ENCODE data around the gene PPP3CA. TPM values are rescaled to one million over a fixed set of nuclear protein-coding genes. Genes with fewer than 3 reads are reported as not detected.

Gene PPP3CA
- total RNA-seq, 1 donor from 2014 or later, result 15.2 TPM

GRCh38 chr4:101086801-101087586 lies 260.3 kb downstream of the PPP3CA start:
- intact Hi-C loops (cut with DNase I), result no loop called here
- no peak for DNase-seq (ENCODE audit: low spot score)

GRCh38 chr4:101083131-101083530 lies 264.2 kb downstream of the PPP3CA start:
- intact Hi-C loops (cut with DNase I), result no loop called here
- DNase-seq (ENCODE audit: low spot score), result no peak

DNA sequence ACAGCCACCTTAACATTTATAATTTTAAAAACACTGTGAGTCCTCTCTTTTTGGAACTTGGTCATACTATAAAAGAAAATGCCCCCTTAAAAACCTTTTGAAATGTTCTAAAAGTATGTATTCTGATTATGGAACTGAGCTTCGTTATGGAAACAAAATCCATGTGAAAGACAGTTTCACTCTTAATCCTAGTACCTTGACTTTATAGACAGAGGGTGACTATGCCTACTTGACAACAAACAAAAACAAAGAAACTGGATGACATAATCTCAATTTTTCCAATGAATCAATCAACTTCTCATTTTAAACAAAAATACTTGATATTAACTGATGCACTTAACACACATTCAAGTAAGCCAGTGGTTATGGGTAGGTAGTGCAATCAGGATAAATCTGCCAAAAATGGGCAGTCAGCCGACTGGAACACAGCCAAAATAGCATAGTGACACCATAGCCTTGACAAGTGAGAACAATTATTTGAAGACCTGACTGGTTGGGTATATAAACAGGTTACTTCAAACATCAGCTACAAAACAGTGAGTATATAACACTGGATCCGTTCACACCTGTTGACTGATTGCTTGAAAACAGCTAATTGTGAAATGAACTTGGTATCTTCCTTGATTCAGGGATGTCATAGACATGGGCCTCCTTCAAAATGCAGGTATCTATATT lies 265.5 kb downstream of the PPP3CA start:
- intact Hi-C loops (cut with DNase I), result no loop called here
- DNase-seq (ENCODE audit: low spot score), result no peak

DNA sequence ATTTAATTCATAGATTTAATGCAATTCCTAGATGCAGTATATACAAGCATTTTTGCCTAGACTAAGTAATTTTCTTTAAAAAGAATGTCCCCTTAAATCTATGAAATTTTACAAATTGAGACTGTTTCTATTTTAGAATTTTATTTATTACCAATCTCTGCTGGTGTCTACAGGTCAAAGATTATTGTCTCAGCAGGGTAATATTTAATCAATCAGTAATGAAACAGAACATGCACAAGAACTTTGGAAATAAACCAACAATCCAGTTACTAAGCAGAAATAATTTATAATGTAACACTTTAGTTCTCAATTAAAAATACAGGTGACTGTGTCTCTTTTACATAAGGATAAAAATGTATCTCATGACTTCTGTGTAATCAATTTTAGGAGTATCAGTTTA lies 266.2 kb downstream of the PPP3CA start:
- DNase-seq (ENCODE audit: low spot score), result no peak
- intact Hi-C loops (cut with DNase I), result no loop called here

GRCh38 chr4:101078950-101079349 lies 268.4 kb downstream of the PPP3CA start:
- intact Hi-C loops (cut with DNase I), result no loop called here
- no peak for DNase-seq (ENCODE audit: low spot score)

- intact Hi-C loops (cut with DNase I), result no loop called here
- no peak for DNase-seq (ENCODE audit: low spot score)
These were observed 271.3 kb downstream of the PPP3CA start for GRCh38 chr4:101076032-101076431.

- no peak for DNase-seq (ENCODE audit: low spot score)
- intact Hi-C loops (cut with DNase I), result no loop called here
These were observed 271.8 kb downstream of the PPP3CA start for GRCh38 chr4:101075536-101075935.

DNA sequence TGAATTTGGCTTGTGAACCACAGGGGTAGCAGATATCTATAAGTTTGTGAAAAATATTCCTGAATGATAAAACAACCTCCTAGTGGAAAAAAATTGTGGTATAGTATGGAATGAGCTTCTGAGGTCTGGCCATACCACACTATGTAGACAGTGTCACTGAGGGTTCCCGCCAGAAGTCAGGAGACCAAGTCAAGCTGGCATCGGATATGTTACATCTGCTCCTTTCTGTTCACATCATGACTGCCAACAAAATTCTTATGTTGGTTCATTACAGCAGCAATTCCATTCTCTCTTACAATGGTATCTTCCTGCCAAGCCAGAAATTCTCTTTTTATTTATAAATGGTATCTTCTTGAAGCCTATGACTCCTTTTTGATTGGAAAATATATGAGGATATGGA lies 273.0 kb downstream of the PPP3CA start:
- no peak for DNase-seq (ENCODE audit: low spot score)
- intact Hi-C loops (cut with DNase I), result no loop called here

- intact Hi-C loops (cut with DNase I), result no loop called here
- no peak for DNase-seq (ENCODE audit: low spot score)
These were observed 276.1 kb downstream of the PPP3CA start for GRCh38 chr4:101071241-101071640.

DNA sequence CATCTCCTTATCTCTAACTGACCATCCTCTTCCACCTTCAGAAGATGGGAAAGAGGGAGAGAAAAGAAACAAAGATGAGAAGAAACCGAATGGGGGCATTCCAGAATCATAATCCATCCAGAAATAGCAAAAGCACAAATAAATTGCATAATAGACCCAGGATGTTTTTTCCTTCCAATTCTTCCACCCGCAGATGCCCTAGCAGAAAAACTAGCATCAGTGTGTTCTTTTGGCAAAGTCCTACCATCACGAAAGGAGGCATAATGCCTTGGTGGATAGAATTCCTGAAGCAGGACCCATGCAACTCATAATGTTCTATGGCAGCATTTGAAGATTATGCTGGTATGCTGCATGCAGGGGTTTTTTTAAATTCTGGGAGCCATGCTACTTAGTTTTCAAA lies 279.2 kb downstream of the PPP3CA start:
- intact Hi-C loops (cut with DNase I), result no loop called here
- DNase-seq (ENCODE audit: low spot score), result no peak

DNA sequence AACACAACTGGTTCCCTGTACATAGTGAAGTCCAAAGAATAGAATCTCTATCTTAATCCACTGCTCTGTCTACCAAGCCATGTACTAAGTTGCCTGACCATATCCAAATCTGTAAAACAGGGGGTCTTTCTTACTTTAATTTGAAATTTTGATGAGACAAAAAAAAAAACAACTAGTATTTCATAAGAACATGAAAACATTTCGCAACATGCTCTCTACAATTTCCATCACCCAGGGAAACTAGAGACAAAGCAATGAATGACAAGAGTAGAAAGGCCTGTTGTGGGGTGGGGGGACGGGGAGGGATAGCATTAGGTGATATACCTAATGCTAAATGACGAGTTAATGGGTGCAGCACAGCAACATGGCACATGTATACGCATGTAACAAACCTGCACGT lies 279.9 kb downstream of the PPP3CA start:
- DNase-seq (ENCODE audit: low spot score), result no peak
- intact Hi-C loops (cut with DNase I), result no loop called here

- DNase-seq (ENCODE audit: low spot score), result no peak
- intact Hi-C loops (cut with DNase I), result no loop called here
These were observed 280.6 kb downstream of the PPP3CA start for GRCh38 chr4:101066626-101067170.

DNA sequence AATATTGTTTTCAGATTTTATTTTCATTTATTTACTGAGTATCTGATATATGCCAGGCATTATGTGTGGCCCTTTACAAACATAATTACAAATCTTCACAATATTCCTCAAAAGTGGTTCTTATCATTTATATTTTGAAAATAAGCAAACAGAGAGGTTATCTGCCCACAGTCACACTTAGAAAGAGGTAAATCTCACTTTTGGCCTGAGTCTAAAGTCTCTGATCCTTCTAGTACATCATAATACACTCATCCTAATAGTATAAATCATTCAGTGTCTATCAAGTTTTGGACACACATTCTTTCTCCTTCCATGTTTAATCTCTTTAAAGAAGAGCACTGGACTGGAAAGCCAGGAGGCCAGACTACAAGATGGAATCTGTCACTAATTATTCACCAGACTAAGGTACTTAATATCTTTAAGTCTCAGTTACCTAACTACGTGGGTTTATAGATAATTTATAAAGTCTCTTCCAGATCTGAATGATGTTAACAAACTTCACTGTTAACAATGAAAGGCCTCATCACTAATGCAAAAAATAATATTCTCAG lies 281.3 kb downstream of the PPP3CA start:
- intact Hi-C loops (cut with DNase I), result no loop called here
- DNase-seq (ENCODE audit: low spot score), result no peak

DNA sequence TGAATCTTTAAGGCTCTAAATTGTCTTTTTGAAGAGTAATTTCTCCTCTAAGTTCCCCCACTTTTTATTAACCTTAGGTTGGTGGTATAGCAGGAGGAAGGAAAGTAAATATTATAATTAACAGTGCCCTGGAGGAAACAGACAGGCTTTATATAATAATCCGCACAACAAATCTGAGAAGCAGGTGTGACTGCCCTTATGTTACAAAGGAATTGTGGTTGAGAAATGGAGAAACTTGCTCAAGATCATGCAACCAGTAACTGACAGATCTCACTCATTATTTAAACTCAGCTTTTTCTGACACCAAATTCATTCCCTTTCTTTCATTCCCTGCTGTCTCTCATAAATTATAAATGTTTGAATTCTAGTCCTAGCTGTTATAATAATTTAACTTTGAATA lies 282.0 kb downstream of the PPP3CA start:
- intact Hi-C loops (cut with DNase I), result no loop called here
- DNase-seq (ENCODE audit: low spot score), result no peak

DNA sequence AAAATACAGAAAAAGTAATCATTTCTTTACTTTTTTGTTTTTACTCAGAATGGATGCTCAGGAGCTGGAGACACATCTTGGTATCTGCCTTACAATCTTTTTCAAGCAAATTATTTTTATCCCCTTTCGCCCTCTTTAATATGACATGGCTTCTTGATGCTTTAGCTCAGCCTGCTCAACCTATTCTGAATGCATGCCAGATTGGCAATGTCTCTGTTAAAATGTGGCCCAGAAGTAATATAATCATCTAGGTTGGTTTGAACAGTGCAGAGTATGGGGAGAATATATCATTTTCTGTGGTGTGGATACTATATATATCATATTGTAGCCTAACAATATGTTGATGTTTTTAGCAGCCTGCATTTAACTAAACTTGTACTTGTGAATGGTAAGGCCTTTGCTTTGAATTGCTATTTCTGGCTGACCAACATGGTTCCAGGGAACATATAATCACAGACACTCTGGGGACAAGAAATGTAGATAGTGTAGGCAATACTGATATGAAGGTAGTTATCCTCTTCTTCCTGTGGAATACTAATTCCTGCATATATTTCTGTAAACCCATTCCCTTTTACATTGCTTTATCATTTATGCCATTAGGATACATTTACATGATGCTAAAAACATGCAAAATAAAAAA lies 282.7 kb downstream of the PPP3CA start:
- intact Hi-C loops (cut with DNase I), result no loop called here
- no peak for DNase-seq (ENCODE audit: low spot score)

DNA sequence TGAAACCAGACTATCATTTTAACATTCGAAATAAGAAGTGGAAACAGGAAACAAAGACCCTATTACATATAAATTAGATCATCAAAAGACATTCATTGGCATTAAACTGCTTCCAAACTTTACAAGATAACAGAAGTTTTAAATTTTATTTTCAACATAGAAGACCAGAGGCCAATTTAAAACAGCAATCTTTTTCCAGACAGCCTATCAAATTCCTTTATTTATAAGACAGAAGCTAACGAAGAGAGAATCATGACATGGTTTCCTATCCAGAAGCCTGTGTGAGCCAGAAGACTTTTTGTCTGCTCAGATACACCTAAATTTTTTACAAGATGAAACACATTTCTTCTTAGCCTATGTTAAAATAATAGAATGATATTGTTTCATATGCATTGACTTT lies 291.9 kb downstream of the PPP3CA start:
- no peak for DNase-seq (ENCODE audit: low spot score)
- intact Hi-C loops (cut with DNase I), result no loop called here

- no peak for DNase-seq (ENCODE audit: low spot score)
- intact Hi-C loops (cut with DNase I), result no loop called here
These were observed 296.5 kb downstream of the PPP3CA start for GRCh38 chr4:101050837-101051205.

GRCh38 chr4:101050088-101050836 lies 297.1 kb downstream of the PPP3CA start:
- intact Hi-C loops (cut with DNase I), result no loop called here
- no peak for DNase-seq (ENCODE audit: low spot score)

DNA sequence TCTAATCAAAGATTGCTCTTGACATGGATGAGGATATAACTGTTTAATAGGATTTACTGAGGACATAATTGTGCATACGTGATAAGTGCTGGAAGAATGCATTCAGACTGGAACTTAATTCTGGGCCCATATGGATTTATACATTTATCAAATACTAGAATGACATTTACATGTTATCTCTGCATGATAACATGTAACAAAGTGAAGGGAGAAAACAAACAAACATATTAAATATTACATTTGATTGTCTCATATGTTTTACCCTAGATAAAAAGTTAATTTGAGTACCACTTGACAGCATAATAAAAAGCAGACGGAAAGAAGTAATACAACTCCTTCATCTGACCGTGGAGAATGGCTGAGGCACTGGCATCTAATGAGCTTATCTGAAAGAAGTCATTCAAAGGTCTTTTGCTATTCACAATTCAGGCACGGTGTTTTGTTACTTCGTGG lies 297.8 kb downstream of the PPP3CA start:
- no peak for DNase-seq (ENCODE audit: low spot score)
- intact Hi-C loops (cut with DNase I), result no loop called here

- DNase-seq (ENCODE audit: low spot score), result no peak
- intact Hi-C loops (cut with DNase I), result no loop called here
These were observed 302.6 kb downstream of the PPP3CA start for GRCh38 chr4:101044766-101045165.

Data from cardiac septum (tissue), 1 donor.